ENCODE data around the gene KCTD6. TPM values are rescaled to one million over a fixed set of nuclear protein-coding genes. Genes with fewer than 3 reads are reported as not detected.

KCTD6 gene
- total RNA-seq, 1 donor from 2014 or later: 9.7 TPM

- Mint-ChIP-seq H3K4me3 (ENCODE audit: unreplicated experiment) (no peak overlapping the region), H3K4me1 (ENCODE audit: low read depth) (no peaks in the 10 kb centered on the region), H3K36me3 (ENCODE audit: low read depth) (peaks cover 3% of the 10 kb centered on the region), H3K9me3 (ENCODE audit: low read depth) (peaks cover 2% of the 10 kb centered on the region), H3K27me3 (ENCODE audit: low read depth) (no peaks in the 10 kb centered on the region), H3K27ac (ENCODE audit: unreplicated experiment) (no peak overlapping the region)
- TF ChIP-seq, protein P1, sequence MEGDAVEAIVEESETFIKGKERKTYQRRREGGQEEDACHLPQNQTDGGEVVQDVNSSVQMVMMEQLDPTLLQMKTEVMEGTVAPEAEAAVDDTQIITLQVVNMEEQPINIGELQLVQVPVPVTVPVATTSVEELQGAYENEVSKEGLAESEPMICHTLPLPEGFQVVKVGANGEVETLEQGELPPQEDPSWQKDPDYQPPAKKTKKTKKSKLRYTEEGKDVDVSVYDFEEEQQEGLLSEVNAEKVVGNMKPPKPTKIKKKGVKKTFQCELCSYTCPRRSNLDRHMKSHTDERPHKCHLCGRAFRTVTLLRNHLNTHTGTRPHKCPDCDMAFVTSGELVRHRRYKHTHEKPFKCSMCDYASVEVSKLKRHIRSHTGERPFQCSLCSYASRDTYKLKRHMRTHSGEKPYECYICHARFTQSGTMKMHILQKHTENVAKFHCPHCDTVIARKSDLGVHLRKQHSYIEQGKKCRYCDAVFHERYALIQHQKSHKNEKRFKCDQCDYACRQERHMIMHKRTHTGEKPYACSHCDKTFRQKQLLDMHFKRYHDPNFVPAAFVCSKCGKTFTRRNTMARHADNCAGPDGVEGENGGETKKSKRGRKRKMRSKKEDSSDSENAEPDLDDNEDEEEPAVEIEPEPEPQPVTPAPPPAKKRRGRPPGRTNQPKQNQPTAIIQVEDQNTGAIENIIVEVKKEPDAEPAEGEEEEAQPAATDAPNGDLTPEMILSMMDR (IDR thresholded peaks at IDR 0.05): no peak
- no peak for DNase-seq (ENCODE audit: low spot score)
Measured at GRCh38 chr3:58540176-58540858, 48.4 kb downstream of the KCTD6 start.

- Mint-ChIP-seq H3K9me3 (ENCODE audit: low read depth) (peaks cover 2% of the 10 kb centered on the region), H3K27ac (ENCODE audit: unreplicated experiment) (no peak overlapping the region), H3K36me3 (ENCODE audit: low read depth) (peaks cover 3% of the 10 kb centered on the region), H3K27me3 (ENCODE audit: low read depth) (no peaks in the 10 kb centered on the region), H3K4me3 (ENCODE audit: unreplicated experiment) (no peak overlapping the region), H3K4me1 (ENCODE audit: low read depth) (no peaks in the 10 kb centered on the region)
- TF ChIP-seq, protein P1 (IDR thresholded peaks at IDR 0.05): no peak
- DNase-seq (ENCODE audit: low spot score): no peak
Measured at GRCh38 chr3:58544541-58544940, 52.6 kb downstream of the KCTD6 start.

DNA sequence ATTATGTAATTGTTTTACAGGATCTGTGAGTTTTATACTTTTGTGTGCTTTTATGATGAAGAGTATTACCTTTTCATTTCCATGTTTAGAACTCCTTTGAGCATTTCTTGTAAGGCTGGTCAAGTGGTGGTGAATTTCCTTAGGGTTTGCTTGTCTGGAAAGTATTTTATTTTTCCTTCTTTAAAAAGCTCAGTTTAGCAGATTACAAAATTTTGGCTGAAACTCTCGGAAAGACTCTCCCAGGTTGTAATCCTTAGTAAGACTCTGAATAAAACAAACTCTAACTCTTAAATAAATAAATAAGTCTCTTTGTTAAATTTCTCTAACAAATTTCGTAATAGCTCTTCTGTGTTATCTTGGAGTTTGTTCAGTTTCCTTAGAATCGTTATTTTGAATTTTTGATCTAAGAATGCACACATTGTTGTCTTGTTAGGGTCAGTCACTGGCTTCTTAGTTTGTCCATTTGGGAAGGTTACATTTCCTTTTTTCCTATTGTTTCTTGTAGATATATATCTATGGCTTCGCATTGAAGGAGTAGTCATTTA is 59.8 kb downstream of the KCTD6 start:
- Mint-ChIP-seq H3K4me1 (ENCODE audit: low read depth) (no peaks in the 10 kb centered on the region), H3K27me3 (ENCODE audit: low read depth) (no peaks in the 10 kb centered on the region), H3K27ac (ENCODE audit: unreplicated experiment) (no peak overlapping the region), H3K4me3 (ENCODE audit: unreplicated experiment) (no peak overlapping the region), H3K36me3 (ENCODE audit: low read depth) (peaks cover 4% of the 10 kb centered on the region), H3K9me3 (ENCODE audit: low read depth) (peaks cover 14% of the 10 kb centered on the region)
- TF ChIP-seq, protein P1 (IDR thresholded peaks at IDR 0.05): no peak
- no peak for DNase-seq (ENCODE audit: low spot score)

Other genes starting within 250 kb of the KCTD6 start
- gene RPP14, start 185.9 kb upstream of the KCTD6 start, total RNA-seq: 11.2 to 16.0 TPM (median 14.2 TPM) in 3 replicates
- 5.0 to 10.9 TPM (median 7.2 TPM) in 3 replicates for gene HTD2, start 185.6 kb upstream of the KCTD6 start, total RNA-seq
- 30.2 to 32.0 TPM (median 31.4 TPM) in 3 replicates for gene PXK, start 159.2 kb upstream of the KCTD6 start, total RNA-seq
- gene PDHB, start 58.3 kb upstream of the KCTD6 start, total RNA-seq: 80.5 to 97.7 TPM (median 84.7 TPM) in 3 replicates
- gene ACOX2, start 45.1 kb downstream of the KCTD6 start, total RNA-seq: 0.56 to 1.9 TPM (median 0.57 TPM) in 3 replicates
- gene FAM107A, start 85.3 kb downstream of the KCTD6 start, total RNA-seq: not detected in 3 replicates
- gene FAM3D, start 174.7 kb downstream of the KCTD6 start, total RNA-seq: not detected in 3 replicates